Measurements from ENCODE around the gene MSANTD2. TPM values are rescaled to one million over a fixed set of nuclear protein-coding genes. Genes with fewer than 3 reads are reported as not detected.

MSANTD2 gene
- total RNA-seq, 1 donor from 2014 or later: 15.2 TPM

DNA sequence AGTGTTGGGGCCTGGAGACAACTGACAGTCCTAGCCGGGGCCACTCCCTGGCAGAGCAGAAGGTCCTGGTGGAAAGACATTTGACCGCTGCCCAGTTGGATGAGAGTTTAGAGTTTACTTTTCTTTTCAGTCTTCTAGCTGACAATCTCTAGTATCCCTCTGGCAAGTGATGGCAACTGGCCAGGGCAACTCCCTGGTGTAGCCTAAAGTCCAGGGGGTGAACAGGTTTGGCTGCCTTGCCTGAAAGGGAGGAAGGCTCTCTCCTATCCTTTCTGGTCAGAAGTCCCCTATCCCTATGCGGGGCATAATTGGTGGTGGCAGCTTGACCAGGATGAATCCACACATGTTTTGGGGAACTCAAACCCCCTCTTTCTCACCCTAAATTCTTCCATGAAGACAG is 16.8 kb upstream of the MSANTD2 start:
- no peak for DNase-seq

GRCh38 chr11:124814739-124815138 is 14.5 kb upstream of the MSANTD2 start:
- DNase-seq: no peak

DNA sequence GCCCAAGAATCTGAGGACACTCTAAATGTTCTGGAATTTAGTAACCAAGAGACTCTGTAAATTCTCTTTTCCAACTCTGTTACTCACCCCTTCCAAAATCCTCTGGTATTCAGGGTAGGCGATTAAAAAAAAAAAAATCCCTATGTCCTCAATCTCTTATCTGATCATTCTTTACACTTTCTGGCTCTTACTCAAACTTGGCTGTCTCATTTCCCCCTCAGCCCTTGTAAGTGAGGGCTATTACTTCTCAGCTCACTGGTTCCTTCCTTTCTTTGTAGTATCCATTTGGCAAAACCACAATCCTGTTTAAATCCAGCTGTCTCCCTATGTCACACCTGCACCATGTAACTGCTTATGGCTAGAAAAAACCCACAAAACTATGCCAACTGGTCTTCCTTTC is 12.7 kb upstream of the MSANTD2 start:
- DNase-seq: no peak

DNA sequence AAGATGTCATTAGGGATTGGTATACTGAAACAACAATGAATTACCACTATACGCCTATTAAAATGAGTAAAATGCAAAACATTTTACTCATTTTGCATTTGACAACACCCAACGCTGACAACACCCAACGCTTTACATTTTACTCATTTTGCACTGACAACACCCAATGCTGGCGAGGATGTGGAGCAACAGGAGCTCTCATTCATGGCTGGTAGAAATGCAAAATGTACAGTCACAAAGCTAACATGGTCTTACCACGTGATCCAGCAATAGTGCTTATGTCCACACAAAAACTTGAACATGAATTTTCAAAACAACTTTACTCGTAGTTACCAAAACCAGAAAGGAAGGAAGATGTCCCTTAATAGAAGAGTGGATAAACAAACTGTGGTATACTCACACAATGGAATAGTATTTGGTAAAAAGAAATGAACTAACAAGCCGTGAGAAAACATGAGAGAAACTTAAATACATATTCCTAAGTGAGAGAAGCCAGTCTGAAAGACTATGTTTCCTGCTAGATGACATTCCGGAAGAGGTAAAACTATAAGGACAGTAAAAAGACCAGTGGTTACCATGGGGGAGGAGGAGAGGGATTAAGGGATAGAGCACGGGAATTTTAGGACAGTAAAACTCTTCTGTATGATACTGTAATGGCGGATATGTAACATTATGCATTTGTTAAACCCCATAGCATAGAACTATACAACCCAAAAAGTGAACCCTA is 11.4 kb upstream of the MSANTD2 start:
- DNase-seq: no peak

DNA sequence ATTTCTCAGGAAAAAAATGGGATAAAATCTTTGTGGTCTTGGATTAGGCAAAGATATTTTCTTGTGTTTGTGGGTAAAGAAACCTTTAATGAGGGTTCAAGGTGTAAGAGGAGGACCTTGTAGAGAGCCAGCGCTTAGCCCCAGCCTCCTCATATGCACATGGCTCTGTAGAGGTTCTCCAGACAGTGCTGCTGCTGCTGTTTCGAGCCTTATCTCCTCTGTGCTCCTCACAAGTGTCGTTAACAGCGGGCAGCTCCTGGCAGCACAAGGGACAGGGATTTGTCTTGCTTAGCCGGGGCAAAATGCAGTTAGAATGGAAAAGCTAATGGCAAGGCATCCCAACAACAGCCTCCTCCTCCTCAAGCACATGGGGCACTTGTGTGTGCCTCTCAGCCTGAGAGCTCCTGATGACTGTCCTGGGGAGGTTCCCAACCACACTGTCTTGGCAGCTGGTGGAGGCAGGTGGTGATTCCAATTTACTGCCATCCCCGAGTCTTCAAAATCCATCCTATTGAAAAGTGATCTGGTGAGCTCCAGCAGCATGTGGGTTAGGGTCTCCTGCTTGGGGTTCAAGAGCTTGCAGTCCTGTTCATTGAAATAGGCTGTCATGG is 7.6 kb upstream of the MSANTD2 start:
- no peak for DNase-seq

DNA sequence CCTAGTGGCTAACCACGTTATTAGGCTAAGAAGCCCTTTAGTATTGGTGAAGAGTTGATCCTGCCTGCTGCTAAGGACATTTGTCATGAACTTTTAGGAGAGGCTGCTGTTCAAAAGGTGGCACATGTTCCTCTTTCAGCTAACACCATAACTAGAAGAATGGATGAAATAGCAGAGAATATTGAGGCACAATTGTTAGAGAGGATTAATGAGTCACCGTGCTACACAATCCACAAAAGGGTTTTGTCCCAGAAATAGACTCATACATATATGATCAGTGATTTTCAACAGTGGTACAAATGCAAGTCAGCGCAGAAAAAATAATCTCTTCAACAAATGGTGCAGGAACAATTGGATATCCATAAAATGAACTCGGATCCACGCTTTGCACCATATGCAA is 7.0 kb upstream of the MSANTD2 start:
- DNase-seq: no peak

GRCh38 chr11:124804884-124805283 is 4.7 kb upstream of the MSANTD2 start:
- DNase-seq: no peak

- peak; percentile 60 for DNase-seq
Measured at GRCh38 chr11:124801636-124802312, 1.6 kb upstream of the MSANTD2 start.

GRCh38 chr11:124801014-124801413 is 808 bp upstream of the MSANTD2 start:
- DNase-seq: peak; percentile 23

GRCh38 chr11:124799348-124800225 is 619 bp downstream of the MSANTD2 start:
- no peak for DNase-seq

DNA sequence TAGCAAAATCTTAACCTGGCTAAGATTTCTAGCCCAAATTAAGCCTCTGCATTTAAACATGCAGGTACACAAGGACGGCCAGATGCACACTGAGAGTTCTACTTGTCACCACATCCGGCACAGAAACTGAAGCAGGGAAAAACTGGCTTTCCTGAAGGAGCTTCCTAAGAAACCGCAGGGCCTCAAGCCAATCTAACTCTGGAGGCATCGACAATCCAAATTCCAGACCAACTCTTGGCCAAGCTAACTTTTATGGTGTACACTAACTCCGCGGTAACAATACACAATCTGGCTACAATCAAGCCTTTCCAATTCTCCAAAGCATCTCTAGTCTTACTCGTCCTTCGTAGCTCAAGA is 1.2 kb downstream of the MSANTD2 start:
- DNase-seq: no peak

- DNase-seq: no peak
Measured at GRCh38 chr11:124796312-124796711, 3.9 kb downstream of the MSANTD2 start.

GRCh38 chr11:124793466-124794278 is 6.5 kb downstream of the MSANTD2 start:
- no peak for DNase-seq

DNA sequence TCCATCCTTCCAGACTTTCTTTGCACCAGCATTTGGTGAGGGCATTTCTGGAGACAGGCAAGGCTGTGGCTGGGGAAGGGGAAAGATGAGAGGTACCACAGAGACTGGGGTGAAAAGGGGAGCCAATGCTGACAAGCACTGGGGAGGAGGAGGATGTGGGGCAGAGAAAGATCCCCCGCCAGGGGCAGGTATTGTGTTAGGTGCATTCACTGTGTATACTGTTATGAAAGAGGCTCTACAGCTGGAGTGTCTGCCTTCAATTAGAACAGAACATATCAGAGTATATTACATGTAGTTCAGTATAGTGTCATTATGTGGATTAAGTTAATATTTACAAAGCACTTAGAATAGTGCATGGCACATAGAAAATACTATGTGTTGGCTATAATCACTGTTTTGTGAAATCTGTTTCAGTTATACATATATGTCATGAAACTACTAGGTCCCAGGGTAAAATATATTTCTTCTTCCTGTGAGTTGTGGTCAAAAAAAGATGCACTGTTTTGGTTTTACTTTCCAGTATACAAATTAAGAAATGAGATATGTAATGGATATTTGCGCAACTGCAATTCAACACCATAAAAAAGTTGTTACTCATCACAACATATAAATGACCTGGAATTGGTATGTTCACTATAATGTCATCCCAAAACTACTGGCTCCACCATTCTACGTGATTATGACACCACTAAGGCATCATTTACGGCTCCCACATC is 8.4 kb downstream of the MSANTD2 start:
- DNase-seq: no peak

DNA sequence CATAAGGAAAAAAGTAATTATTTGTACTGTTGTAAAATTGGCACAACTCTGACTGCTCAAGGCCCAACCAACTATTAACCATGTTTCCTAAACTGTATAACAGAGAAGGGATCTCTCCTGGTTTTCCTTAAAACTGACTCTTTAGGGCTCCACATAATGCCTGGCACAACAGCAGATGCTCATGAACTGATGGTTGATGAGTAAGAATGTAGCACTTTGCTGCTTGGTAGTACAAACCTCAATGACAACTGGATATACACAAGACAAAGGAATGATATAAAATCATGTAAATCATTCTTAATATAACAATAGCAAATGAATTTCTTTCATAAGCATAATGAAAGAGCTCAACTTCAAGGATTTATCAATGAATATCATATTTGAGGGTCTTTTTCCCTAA is 11.7 kb downstream of the MSANTD2 start:
- DNase-seq: no peak

- no peak for DNase-seq
Measured at GRCh38 chr11:124784051-124784450, 16.2 kb downstream of the MSANTD2 start.

DNA sequence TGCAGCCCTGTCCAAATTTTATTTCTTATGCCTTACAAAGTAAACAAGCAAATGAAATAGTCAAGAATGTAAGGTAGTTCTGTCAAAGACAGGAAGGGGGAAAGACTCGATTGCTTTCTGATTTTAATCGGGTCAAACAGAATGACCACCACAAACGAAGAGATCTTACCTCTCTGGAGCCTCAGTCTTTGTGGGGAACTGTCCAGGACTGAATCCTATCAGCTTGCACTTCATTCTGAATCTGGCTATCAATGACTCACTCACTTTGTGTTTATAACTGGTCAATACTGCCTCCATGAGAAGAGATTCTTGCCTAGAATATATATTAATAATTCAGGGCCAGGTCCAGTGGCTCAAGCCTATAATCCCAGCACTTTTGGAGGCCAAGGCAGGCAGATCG is 17.2 kb downstream of the MSANTD2 start:
- DNase-seq: no peak

DNA sequence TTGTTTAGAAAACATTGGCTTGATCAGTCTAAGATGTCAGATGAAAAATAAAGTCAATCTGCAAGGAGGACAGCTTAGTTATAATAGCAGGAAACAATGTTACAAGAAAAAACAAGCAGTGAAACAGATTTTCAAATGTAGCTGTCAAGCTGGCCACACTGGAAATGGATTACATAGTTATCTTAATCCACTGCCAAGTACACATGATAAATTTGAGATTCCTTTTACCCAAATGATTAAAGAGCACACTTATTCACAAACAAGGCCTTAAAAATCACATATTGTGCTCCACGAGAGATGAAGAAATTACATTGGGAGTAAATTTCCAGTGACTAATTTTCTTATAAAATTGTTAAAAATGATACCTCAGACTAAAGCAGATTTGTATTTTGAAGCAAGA is 20.6 kb downstream of the MSANTD2 start:
- DNase-seq: no peak

- DNase-seq: no peak
Measured at GRCh38 chr11:124778281-124778680, 21.9 kb downstream of the MSANTD2 start.

- no peak for DNase-seq
Measured at GRCh38 chr11:124776865-124777645, 23.2 kb downstream of the MSANTD2 start.
